ENCODE results near the gene KCNJ6.
"Not testable (repeated sequence)": the region's sequence is repeated elsewhere in the genome, so short reads cannot be mapped to it uniquely, and the experiment has no call there.

Gene KCNJ6

DNA sequence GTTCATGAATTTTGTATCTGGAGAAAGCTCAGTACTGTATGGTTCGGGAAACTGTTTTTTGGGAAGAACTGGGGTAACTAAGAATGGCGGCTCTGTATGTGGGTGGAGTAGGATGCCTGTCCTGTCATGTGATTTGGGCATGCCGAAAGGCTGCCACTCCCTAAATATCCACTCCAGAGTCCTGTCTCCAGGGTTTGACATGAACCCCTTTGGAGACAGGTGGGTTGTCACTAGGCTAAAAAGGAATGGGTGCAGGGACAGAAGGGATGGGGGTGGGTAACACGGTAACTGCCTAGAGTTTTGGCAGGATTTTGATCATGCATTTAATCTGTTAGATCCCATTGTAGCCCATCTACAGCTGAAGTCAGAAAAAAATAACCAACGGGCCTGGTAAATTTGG, 150.1 kb downstream of the KCNJ6 start:
- no peak for DNase-seq

DNA sequence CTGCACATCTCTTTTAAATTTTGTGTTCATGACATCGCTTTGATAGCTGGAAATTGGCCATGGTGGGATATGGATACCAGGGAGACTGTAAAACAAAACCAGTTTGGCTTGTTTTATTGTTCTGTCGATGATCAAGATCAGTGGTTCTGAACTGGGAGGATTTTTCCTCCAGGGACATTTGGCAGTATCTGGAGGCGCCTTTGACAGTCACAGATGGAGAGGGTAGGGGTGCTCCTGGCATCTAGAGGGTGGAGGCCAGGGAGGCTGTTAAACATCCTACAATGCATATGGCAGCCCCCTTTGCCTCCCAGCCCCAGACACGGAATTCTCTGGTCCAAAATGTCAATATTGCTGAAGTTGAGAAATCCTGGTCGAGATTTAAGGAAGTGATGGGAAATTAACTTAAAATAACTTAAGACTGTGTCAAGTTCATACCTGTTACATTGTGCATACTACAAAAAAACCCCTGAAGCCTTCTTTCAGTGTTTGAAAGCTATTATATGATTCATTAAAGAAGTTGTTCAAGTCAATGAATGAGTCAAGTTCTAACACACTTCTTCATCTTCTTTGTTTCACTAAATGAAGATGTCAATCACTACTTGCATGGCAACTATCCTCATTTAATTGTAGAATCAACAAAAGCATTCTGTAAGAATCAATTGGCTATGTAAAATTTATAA, 150.9 kb downstream of the KCNJ6 start:
- no peak for DNase-seq

DNA sequence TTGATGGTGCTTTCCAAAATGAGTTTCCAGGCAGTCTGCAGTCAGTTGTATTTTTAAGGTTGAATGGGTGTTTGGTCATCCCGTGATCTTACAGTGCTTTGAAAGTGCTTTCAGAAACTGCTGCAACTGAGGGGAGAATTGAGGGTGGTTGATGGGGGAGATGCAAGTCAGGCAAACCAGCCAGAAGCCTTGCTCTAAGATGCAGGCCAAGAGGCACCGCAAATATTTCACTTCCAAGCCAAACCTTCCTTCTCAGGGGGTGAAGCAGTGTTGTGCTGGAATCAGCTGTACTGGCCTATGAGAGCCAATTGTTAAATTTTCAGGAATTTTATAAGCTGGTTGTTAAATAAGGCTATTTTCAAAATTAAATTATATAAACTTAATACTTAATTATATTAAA, 151.6 kb downstream of the KCNJ6 start:
- no peak for DNase-seq

DNA sequence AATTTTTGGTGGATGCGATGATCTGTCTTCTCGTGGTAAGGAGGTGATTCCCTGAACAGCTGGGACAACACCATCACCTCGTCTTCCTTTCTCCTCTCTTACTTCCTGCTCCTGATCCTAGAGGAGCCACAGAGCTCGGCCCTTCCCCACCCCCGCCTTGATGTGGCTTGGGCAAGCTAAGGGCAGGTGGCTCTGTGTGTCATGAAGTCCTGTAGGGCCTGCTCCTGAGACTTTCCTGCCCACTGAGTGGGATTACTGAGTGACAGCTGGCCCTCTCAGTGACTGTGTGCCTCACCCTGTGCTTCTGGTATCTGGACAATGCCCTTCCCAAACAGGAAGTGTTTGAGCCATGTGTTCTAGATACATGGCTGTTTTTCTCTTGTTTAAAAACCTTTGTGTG, 153.0 kb downstream of the KCNJ6 start:
- no peak for DNase-seq

DNA sequence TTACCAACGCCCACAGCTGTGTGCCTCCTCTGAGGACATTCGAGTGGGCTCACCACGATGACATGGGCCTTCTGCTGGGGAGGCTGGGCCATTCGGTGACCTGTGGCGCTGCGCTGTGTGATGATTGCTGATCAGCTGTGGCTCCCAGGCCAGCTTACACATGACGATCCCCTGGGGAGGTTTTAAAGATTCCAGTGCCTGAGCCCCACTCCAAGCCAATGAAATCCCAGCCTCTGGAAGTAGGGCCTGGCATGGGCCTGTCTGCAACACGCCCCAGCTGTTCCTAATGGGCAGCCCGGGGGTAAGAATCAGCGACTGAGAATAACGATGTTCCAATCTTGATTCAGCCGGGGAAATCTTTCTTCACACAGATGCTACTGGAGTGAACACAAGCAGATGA, 153.7 kb downstream of the KCNJ6 start:
- DNase-seq: no peak

DNA sequence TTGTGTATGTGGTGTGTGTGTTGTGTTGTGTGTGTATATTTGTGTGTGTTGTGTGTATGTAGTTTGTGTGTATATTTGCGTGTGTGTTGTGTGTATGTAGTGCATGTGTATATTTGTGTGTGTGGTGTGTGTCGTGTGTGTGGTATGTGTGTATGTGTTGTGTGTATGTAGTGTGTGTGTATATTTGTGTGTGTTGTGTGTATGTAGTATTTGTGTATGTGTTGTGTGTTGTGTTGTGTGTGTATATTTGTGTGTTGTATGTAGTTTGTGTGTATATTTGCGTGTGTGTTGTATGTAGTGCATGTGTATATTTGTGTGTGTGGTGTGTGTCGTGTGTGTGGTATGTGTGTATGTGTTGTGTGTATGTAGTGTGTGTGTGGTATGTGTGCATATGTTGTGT, 154.9 kb downstream of the KCNJ6 start:
- DNase-seq: not testable (repeated sequence)

DNA sequence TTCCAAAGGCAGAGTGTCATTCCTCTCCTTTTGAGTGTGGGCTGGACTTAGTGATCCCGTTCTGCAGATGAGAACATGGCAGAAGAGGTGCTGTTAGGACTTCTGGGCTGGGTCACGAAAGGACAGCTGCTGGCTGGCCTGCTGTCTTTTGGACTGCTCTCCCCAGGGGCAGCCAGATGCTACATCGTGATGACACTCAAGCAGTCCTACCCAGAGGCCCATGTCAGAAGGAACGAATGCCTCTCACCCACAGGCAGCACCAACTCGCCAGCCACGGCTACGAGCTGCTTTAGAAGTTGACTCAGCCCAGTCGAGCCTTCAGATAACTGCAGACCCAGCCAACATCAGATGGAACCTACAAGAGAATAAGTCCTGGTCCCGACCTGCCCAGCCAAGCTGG, 156.5 kb downstream of the KCNJ6 start:
- no peak for DNase-seq

DNA sequence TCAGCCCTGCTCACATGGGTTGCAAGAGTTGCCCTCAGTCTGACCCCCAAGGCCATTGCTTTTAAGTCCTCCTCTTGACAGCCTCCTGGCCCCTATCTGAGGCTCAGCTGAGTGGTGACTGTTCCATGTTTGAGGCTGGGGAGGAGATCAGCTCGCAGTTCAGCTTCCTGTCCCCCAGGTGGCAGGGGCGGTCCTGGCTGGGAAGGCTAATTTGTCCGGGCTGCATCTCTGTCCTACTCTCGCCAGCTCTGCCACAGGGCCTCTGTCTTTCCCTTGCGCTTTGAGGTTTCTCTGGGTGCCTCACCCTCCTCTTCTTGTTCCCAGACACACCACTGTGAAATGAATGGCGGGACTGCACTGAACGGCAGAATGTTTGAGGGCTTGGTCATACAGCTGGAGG, 157.3 kb downstream of the KCNJ6 start:
- no peak for DNase-seq

DNA sequence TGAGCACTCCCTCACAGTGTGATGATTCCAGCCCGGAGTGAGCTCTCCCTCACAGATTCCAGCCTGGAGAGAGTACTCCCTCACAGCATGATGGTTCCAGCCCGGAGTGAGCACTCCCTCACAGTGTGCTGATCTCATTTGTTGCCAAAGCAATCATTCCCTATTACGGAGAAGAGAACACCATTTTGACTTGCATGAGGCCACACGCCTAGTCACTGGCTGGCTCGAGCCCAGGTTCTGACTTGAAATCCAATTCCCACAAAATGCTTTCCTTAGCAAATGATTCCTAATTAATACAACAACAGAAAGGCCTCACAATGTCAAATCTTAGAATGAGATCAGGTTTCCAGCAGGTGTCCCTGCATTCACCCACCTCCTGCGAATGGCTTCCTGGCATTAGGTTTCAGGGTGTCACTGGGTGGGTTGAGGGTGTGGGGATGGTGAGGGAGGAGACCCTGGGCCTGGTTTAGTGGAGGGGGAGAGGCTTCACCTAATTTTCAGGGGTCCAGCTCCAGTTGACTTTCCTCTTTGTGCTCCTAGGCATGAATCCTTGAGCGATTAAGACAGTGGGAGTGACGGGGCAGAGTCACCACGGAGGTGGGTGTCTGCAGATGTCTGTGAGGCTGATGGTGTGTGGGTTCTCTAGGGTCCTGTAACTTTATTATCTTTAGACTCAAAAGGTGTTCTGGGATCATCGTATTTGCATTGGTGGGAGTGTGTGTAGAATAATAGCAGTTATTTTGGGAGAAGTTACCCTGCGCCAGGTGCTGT, 158.5 kb downstream of the KCNJ6 start:
- DNase-seq: no peak

DNA sequence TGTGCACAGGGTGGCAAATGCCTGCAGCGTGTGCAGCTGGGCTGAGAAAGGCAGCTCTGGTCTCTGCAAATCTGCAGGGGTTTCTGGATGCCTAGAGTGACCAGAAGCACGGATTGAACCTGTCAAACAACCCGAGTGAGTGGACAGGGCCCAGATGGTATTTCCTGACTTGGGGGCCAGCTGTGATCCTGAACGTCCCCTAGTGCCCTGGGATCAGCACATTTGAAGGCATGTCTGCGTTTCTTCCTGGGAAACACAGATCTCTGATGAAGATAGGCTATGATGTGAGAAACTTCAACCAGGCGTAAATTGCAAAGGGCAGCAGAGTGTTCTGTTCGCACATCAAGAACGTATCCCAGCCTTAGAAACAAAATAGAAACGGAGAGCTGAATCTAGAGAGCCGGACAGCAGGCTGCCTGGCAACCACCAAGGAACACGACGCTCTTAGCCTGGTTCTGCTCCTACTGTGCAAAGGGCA, 163.1 kb downstream of the KCNJ6 start:
- DNase-seq: no peak

DNA sequence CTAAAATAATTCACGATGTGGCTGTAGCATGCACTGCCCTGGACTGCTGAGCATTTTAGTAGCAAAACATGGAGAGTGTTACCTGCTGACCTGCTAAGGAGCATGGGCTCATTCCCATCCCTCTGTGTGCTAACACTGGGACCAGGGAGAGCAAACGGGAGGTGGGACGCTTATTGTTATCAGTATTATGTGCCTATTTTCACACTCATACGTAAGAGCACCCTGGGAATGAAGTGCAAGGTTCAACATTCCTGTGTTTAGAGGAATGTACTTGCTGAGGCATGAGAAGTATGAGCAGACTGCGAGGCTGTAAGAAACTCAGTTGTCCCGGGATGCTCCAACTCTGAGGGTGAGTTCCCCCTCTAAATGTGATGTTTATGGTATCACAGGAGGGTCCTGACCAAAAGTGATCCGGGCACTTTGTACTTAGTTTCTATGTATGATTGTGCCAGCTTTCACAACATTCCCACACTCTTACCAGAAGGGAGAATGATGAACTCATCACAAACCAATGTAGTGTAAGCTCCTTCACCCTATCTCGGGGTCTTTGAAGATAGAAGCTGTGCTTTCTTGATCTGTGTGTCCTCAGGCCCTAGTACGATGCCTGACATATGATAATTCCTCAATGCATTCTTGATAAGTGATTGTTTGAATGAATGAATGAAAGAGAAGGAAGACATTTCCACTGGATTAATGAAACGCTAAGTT, 164.8 kb downstream of the KCNJ6 start:
- no peak for DNase-seq

DNA sequence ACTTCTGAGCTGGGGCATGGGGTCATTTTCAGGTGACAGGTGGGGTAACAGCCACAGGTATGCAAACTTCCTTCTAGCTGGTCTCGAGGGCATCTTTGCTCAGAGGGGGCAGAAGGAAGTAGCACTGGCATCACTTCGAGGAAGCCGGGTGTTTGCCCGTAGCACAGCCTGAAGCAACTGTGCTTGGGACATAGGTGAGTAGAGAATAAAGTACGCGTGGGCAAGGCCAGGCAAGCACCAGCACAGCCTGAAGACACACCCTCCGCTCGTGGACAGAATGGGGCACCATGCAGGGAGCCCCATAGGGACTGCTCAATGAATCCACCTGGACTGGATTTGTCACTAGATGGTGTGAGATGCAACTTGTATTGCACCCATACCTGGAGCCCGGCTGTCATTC, 167.1 kb downstream of the KCNJ6 start:
- DNase-seq: no peak

DNA sequence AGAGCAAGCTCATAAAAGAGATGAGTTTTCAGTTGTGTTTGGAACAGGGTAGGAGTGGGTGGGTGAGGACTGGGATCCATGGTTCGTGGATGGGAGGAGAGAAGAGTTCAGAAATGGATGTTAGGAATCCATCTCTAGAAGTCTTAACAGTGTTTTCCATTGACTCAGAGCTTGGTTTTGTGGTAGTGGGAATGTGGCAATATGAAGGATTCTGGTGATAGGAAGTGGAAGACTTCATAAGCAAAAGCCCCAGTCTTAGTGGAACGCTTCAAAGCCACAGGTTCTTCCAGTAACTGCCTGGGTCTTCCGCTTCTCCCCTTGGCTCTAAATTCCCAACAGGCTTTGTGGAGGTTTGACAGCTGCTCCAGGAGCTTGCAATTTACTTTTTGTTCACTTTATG, 167.9 kb downstream of the KCNJ6 start:
- DNase-seq: no peak

DNA sequence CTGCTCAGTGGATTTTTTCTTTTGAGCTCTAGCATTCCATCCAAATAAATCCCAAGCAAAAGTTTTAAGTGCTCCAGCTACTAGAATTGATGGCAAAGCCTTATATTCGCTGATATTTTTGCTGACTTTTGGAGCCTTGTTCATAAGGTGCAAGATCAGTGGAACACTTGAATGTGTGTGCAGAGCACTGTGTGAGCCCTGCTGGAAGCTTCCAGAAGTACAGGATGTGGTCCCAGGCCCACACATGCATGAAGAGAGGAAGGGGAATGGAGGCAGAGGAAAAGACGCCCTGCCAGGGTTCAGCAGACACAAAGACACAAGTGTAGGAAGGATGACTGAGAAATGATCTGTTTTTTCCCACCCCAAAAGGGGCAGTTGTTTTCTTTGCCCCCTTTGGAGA, 169.4 kb downstream of the KCNJ6 start:
- DNase-seq: no peak

DNA sequence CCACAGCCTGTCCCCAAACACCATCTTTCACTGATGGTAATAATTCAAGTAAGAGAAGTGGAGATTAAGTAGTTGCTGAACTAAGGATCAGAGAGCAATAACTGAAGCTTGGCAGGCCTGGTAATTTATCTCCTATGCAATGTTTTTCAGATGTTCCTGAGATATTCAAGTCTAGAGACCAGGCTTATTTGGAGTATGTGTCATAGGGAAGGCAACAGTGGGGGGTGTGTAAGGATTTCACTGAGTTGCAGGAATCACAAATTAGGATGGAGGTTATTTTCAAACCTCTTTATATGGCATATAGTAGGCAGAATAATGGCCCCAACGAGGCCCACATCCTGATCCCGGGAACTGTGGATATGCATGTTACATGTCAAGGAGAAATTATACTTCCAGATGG, 171.7 kb downstream of the KCNJ6 start:
- no peak for DNase-seq

DNA sequence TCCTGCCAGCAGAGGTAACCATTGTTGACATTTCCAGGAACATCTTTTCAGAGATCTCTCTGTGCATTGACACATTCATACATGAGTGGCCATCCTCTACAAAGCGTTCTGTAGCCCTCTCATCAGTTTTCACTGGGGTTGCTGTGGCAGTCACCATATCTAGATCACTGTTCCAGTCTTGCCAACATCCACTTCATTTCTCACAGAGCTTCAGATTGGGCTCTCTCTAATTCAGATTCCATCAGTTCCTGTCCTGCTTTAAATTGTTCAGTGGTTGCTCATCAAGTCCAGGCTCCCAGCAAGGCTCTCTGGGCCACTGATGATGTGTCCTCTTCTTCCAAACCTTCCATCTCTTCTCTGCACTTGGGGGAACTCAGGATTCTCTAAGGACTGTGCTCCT, 173.7 kb downstream of the KCNJ6 start:
- no peak for DNase-seq

DNA sequence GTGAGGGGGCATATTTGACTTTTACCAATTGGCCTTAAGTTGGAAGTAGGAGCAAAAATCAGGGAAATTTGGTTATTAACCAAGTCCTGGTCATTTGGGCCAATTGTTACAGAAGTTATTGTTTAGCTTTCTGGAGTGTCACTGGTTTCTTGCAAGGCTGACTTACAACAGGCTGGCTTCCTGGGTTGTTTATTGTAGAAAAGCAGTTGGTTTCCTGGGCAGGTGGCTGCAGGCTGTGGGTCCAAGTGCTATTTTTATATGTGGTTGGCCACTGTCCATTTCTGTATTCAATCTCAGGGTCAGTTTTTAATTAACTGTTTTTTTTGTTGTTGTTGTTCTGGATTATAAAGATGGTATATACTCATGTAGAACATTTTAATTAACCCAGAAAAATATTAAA, 174.1 kb downstream of the KCNJ6 start:
- no peak for DNase-seq

DNA sequence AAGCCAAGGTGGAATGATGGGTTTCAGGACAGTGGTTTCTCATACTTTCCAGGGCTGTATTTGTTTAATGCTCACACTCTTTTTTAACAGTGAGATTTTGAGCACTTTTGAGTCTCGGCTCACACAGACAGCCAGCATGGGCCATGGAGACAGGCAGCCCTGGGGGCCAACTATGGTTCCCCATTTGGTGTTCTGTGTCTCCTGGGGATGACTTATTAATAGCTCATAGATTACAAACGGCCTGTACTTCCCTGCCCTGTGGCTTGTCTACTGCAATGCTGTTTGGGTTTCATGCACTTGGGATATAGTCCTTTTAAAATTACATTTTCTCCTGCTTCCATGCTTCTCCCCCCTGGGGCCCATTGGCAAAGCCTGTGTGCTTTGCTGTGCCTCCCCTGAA, 178.3 kb downstream of the KCNJ6 start:
- no peak for DNase-seq

DNA sequence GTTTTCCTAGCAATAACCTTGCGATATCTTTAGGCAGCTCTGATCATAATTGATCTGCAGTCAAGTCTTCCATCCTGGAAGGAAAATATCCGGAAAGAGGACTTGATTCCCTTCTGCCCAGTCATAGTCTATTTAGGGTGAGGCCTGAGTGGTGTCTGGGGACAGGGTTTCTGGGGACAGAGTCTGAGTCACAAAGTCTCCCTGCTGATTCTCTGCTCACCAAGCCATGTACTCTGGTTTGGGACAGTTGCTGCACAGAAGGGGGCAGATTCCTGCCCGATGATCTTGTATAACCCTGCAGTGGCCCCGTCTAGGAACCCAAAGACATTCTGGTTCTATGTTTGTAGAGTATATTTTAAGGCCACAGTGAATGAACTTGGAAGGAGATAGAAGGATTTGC, 178.8 kb downstream of the KCNJ6 start:
- DNase-seq: no peak

DNA sequence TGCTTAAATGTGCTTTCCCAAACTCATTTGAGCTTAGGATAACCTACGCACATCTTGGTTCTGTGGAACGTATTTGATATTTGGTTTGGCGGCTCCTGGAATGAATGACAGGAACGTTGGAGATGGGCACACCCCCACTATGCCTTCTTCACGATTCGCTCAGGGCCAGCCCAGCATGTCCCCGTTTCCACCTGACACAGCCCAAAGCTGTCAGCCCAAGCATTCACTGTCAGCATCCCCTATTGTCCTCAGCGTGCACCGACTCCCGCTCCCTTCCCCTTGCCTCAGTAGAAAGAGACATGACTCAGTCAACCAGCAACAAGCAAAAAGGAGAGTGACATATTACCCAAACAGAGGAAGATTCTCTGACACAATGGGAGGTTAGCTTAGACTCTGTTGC, 181.4 kb downstream of the KCNJ6 start:
- DNase-seq: no peak

DNA sequence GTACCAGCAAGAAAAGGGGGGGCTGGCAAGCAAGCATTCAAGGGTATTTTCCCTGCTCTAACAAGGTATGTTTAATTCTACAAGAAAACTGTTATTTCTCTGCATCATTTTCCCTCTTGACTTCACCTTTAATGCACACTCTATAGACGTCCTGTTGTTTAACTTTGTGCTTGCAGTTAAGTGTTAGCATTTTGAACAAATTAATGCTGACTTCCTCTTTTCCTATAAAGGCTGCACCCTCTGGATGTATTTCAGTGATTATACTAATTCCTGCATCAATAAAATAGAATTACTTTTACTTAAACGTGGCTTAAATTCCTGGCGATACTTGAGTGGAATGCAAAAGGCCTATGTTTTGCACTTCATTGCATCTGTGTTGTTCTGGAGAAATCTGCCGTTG, 183.3 kb downstream of the KCNJ6 start:
- DNase-seq: no peak

DNA sequence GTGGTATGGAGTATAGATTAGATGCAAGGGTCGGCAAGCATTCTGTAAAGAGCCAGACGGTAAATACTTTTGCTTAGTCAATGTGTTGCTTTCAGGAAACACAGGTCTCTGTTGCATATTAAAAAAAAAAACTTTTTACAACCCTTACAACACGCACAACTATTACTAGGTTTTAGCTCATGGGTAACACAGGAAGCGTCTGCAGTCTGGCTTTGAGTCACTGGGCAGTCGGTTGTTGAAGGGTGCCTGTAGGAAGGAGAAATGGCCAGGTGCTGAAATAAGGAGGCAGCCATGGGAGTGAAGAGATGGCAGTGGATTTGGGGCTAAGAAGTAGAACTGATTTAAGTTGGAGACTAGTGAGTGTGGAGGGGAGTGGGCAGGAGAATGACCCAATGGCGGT, 192.1 kb downstream of the KCNJ6 start:
- no peak for DNase-seq

DNA sequence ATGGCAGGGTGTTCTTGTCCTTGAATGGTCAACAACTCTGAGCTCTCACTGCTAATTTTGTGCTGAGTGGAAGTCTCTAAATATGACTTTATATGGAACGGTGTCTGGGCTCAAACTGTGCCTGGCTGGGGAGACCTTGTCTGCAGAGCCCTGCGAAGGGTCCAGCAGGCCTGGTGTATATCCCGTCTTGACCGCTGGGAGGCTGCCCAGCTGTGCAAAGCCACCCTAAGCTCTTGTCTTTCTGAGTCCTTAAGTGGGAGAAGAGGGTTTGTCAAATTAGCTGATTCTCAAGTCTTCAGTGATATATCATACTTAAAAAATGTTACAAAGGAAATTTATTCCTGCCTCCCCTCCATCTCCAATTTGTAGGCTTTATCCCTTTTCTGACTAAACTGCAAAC, 198.7 kb downstream of the KCNJ6 start:
- no peak for DNase-seq

DNA sequence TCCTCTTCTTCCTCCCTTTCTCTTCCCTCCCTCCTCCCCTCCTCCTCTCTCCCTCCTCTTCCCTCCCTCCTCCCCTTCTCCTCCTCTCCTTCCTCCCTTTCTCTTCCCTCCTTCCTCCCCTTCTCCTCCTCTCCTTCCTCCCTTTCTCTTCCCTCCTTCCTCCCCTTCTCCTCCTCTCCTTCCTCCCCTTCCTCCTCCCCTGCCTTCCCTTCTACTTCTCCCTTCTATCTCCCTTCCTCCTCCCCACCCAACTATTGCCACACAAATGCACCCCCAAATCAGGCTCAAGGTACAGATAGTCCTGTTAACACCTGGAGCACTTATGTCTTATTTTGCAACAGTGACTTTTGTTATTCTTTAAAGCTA, 203.7 kb downstream of the KCNJ6 start:
- DNase-seq: not testable (repeated sequence)
